Mesodermal cell (in vitro differentiated cells): Measurements from ENCODE around the gene SCFD2.

Source experiments
- H3K27ac ChIP-seq: 2 replicates; pipeline ENCODE4 v1.7.0; 2013; ENCODE audit warnings: mild to moderate bottlenecking, low read depth, low read length, moderate library complexity; ENCODE audit not compliant: severe bottlenecking
- H3K36me3 ChIP-seq: 2 replicates; pipeline ENCODE4 v1.7.1; 2013; ENCODE audit warnings: mild to moderate bottlenecking, low read length, moderate library complexity; ENCODE audit not compliant: control insufficient read depth, insufficient read depth
- H3K4me1 ChIP-seq: one replicate; pipeline ENCODE4 v1.7.1; 2013; ENCODE audit warnings: mild to moderate bottlenecking, low read length; ENCODE audit not compliant: insufficient read depth, control insufficient read depth, poor library complexity, severe bottlenecking
- H3K4me3 ChIP-seq: 2 replicates; pipeline ENCODE4 v1.7.0; 2013; ENCODE audit warnings: low read length, control low read depth, mild to moderate bottlenecking; ENCODE audit not compliant: insufficient read depth, poor library complexity, severe bottlenecking; ENCODE audit errors: extremely low read depth
- H3K9me3 ChIP-seq: 2 replicates; pipeline ENCODE4 v1.7.1; 2013; ENCODE audit warnings: mild to moderate bottlenecking, low read length, moderate library complexity; ENCODE audit not compliant: control insufficient read depth
- WGBS, 2 experiments: methylation state at CpG; one replicate each; pipeline ENCODE4 v1.1.5; 2013; ENCODE audit warnings: missing lambda C conversion rate in 2 of 2; ENCODE audit not compliant: insufficient coverage in 2 of 2; 5-methylcytosine and 5-hydroxymethylcytosine counted together

Gene SCFD2

GRCh38 chr4:52956691-52957090 is 409.2 kb downstream of the SCFD2 start:
- H3K4me3 ChIP-seq = no peak overlapping the region
- no peaks in the 10 kb centered on the region for H3K36me3 ChIP-seq
- H3K9me3 ChIP-seq = no peaks in the 10 kb centered on the region
- no peaks in the 10 kb centered on the region for H3K4me1 ChIP-seq
- 65 to 75% methylated on average over 2 of the region's 2 CpGs for WGBS, 2 experiments
- H3K27ac ChIP-seq = no peak overlapping the region

GRCh38 chr4:52954560-52955170 is 411.2 kb downstream of the SCFD2 start:
- H3K4me1 ChIP-seq = peaks cover 10% of the 10 kb centered on the region
- no peaks in the 10 kb centered on the region for H3K36me3 ChIP-seq
- H3K4me3 ChIP-seq = no peak overlapping the region
- 80 to 94% methylated on average over 2 to 4 of the region's 6 CpGs for whole genome bisulfite sequencing, 2 experiments
- H3K27ac ChIP-seq = no peak overlapping the region
- no peaks in the 10 kb centered on the region for H3K9me3 ChIP-seq

- H3K36me3 ChIP-seq = no peaks in the 10 kb centered on the region
- H3K4me3 ChIP-seq = no peak overlapping the region
- H3K27ac ChIP-seq = no peak overlapping the region
- H3K4me1 ChIP-seq = peaks cover 10% of the 10 kb centered on the region
- H3K9me3 ChIP-seq = no peaks in the 10 kb centered on the region
Measured at GRCh38 chr4:52952540-52952939, 413.3 kb downstream of the SCFD2 start.

GRCh38 chr4:52951016-52951415 is 414.8 kb downstream of the SCFD2 start:
- Histone ChIP-seq H3K27ac (no peak overlapping the region), H3K36me3 (no peaks in the 10 kb centered on the region), H3K4me3 (no peak overlapping the region), H3K9me3 (no peaks in the 10 kb centered on the region), H3K4me1 (peaks cover 10% of the 10 kb centered on the region)
- 79 to 80% methylated on average over 1 to 2 of the region's 3 CpGs for WGBS, 2 experiments

- no peak overlapping the region for H3K4me3 ChIP-seq
- H3K27ac ChIP-seq = no peak overlapping the region
- 79% methylated on average over 2 to 3 of the region's 3 CpGs for WGBS, 2 experiments
- H3K4me1 ChIP-seq = peaks cover 10% of the 10 kb centered on the region
- no peaks in the 10 kb centered on the region for H3K36me3 ChIP-seq
- no peaks in the 10 kb centered on the region for H3K9me3 ChIP-seq
Measured at GRCh38 chr4:52950226-52950625, 415.6 kb downstream of the SCFD2 start.

- Histone ChIP-seq H3K27ac (no peak overlapping the region), H3K9me3 (no peaks in the 10 kb centered on the region), H3K4me3 (no peak overlapping the region), H3K4me1 (peaks cover 10% of the 10 kb centered on the region), H3K36me3 (no peaks in the 10 kb centered on the region)
- WGBS, 2 experiments = 68 to 84% methylated on average over 3 to 4 of the region's 4 CpGs
Measured at GRCh38 chr4:52949336-52949735, 416.5 kb downstream of the SCFD2 start.

GRCh38 chr4:52948057-52948423 is 417.8 kb downstream of the SCFD2 start:
- no peak overlapping the region for H3K27ac ChIP-seq
- no peak overlapping the region for H3K4me3 ChIP-seq
- 80 to 94% methylated on average over 3 of the region's 5 CpGs for WGBS, 2 experiments
- H3K9me3 ChIP-seq = no peaks in the 10 kb centered on the region
- no peaks in the 10 kb centered on the region for H3K36me3 ChIP-seq
- peaks cover 10% of the 10 kb centered on the region for H3K4me1 ChIP-seq

GRCh38 chr4:52947401-52948056 is 418.3 kb downstream of the SCFD2 start:
- Histone ChIP-seq H3K36me3 (no peaks in the 10 kb centered on the region), H3K27ac (no peak overlapping the region)
- no CpG with 5 or more reads among the region's 4 CpGs for WGBS, 2 experiments

GRCh38 chr4:52946855-52947254 is 419.0 kb downstream of the SCFD2 start:
- Histone ChIP-seq H3K27ac (no peak overlapping the region), H3K9me3 (no peaks in the 10 kb centered on the region), H3K4me1 (peaks cover 10% of the 10 kb centered on the region), H3K4me3 (no peak overlapping the region), H3K36me3 (no peaks in the 10 kb centered on the region)
- 54 to 88% methylated on average over 2 to 4 of the region's 4 CpGs for WGBS, 2 experiments

More at GRCh38 chr4:52947401-52948056, 418.3 kb downstream of the SCFD2 start:
- H3K9me3 ChIP-seq = no peaks in the 10 kb centered on the region
- H3K4me3 ChIP-seq = no peak overlapping the region
- H3K4me1 ChIP-seq = peaks cover 10% of the 10 kb centered on the region

- H3K36me3 ChIP-seq = no peaks in the 10 kb centered on the region
- H3K4me1 ChIP-seq = peaks cover 7% of the 10 kb centered on the region
- H3K27ac ChIP-seq = no peak overlapping the region
- no peaks in the 10 kb centered on the region for H3K9me3 ChIP-seq
- no CpG with 5 or more reads among the region's 2 CpGs for WGBS, 2 experiments
- no peak overlapping the region for H3K4me3 ChIP-seq
Measured at GRCh38 chr4:52945982-52946381, 419.9 kb downstream of the SCFD2 start.

GRCh38 chr4:52945326-52945898 is 420.4 kb downstream of the SCFD2 start:
- H3K4me3 ChIP-seq = no peak overlapping the region
- H3K4me1 ChIP-seq = peaks cover 3% of the 10 kb centered on the region
- H3K9me3 ChIP-seq = no peaks in the 10 kb centered on the region
- no peaks in the 10 kb centered on the region for H3K36me3 ChIP-seq
- no CpG with 5 or more reads among the region's 2 CpGs for WGBS, 2 experiments
- H3K27ac ChIP-seq = no peak overlapping the region
